Panc1 (cell line): ENCODE results near the gene PPBP.

Source experiments
- POLR2AphosphoS5 ChIP-seq: IDR thresholded peaks from 2 replicates; pipeline ENCODE4 v1.6.1; 2012; ENCODE audit warnings: mild to moderate bottlenecking, low read depth, low read length, moderate library complexity
- SIN3A ChIP-seq: IDR thresholded peaks from 2 replicates; pipeline ENCODE4 v1.6.1; 2012; ENCODE audit warnings: low read depth, mild to moderate bottlenecking, low read length, moderate library complexity, borderline replicate concordance; ENCODE audit not compliant: insufficient read depth
- TCF7L2 ChIP-seq: IDR thresholded peaks from 2 replicates; pipeline ENCODE4 v1.6.1; 2011; ENCODE audit warnings: mild to moderate bottlenecking, low read depth, low read length, inconsistent platforms
- TF ChIP-seq, protein P1 (sequence below): fragments of 450-650 bp; IDR thresholded peaks from 2 replicates; pipeline ENCODE4 v1.5.1; 2017; ENCODE audit warnings: mild to moderate bottlenecking

DNA sequence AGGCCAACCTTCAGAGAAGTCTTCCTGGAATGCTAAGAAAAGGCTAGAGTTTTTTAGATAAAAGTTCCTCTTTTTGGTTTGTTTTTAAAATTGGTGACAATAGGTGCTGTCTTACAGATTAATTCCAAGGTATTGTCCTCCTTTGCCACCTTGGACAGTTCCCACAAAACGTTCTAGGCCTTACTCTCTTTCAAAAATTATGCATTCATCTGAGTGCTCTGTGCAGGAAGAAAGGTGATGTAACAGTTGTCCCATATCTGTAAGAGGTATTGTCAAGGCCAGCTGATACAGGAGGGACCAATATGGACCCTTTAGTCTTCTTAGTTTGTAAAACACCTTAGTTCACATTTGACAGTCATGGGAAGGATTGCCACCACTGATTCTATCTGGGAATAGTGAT is 26.3 kb upstream of the PPBP start:
- TF ChIP-seq POLR2AphosphoS5 (no peak), SIN3A (no peak), TCF7L2 (no peak)
- TF ChIP-seq, protein P1, sequence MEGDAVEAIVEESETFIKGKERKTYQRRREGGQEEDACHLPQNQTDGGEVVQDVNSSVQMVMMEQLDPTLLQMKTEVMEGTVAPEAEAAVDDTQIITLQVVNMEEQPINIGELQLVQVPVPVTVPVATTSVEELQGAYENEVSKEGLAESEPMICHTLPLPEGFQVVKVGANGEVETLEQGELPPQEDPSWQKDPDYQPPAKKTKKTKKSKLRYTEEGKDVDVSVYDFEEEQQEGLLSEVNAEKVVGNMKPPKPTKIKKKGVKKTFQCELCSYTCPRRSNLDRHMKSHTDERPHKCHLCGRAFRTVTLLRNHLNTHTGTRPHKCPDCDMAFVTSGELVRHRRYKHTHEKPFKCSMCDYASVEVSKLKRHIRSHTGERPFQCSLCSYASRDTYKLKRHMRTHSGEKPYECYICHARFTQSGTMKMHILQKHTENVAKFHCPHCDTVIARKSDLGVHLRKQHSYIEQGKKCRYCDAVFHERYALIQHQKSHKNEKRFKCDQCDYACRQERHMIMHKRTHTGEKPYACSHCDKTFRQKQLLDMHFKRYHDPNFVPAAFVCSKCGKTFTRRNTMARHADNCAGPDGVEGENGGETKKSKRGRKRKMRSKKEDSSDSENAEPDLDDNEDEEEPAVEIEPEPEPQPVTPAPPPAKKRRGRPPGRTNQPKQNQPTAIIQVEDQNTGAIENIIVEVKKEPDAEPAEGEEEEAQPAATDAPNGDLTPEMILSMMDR = no peak
